ENCODE measurements around the gene RANBP17.
"Not testable (repeated sequence)": the region's sequence is repeated elsewhere in the genome, so short reads cannot be mapped to it uniquely, and the experiment has no call there.

RANBP17 gene

DNA sequence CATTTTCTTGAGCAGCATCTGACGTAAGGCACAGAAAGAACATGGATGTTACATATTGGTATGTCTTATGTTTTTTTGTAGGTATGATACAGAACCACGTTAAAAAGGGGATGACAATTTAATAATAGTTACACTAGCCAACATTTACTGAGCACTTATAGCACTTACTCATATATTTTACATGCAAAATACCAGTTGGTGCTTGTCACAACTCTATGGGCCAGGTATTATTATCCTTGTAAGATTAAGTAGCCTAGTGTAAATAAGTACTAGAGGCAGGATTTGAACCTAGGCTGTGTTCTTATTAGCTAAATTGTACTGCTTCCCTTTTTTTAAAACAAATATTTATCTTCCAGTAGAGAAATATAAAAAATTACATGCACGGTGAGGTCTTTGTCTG lies 83.5 kb downstream of the RANBP17 start:
- no peak for DNase-seq (ENCODE audit: low read depth)

- no peak for DNase-seq (ENCODE audit: low read depth)
Observed at GRCh38 chr5:170960567-170960966, 98.7 kb downstream of the RANBP17 start.

- DNase-seq (ENCODE audit: low read depth): no peak
Observed at GRCh38 chr5:170963521-170963920, 101.7 kb downstream of the RANBP17 start.

DNA sequence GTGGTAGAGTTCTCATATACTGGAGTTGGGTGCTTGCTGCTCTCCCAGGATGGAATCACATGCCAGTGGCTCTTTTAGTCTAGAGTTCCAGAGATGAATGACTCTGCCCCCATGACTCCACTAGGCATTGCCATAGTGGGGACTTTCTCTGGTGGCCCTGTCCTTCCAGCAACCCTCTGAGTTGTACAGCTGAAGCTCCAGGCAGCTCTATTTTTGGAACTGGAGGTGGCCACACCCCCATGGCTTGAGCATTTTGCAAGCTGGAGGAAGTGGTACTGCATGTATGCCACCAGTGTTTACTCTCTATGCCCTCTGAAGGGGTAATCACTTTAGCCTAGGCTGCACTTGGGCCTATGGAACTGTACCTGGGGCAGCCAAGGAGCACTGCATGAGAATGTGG lies 112.6 kb downstream of the RANBP17 start:
- DNase-seq (ENCODE audit: low read depth): no peak

DNA sequence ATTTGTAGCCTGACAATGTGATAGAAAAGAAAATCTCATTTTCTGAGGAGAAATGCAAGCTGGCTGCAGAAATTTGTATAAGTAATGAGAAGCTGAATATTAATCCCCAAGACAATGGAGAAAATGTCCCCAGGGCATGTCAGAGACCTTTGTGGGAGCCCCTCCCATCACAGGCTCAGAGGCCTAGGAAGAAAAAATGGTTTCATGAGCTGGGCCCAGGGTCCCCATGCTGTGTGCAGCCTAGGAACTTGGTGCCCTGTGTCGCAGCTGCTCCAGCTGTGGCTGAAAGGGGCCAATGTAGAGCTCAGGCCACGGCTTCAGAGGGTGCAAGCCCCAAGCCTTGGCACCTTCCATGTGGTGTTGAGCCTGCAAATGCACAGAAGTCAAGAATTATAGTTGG lies 118.4 kb downstream of the RANBP17 start:
- not testable (repeated sequence) for DNase-seq (ENCODE audit: low read depth)

DNA sequence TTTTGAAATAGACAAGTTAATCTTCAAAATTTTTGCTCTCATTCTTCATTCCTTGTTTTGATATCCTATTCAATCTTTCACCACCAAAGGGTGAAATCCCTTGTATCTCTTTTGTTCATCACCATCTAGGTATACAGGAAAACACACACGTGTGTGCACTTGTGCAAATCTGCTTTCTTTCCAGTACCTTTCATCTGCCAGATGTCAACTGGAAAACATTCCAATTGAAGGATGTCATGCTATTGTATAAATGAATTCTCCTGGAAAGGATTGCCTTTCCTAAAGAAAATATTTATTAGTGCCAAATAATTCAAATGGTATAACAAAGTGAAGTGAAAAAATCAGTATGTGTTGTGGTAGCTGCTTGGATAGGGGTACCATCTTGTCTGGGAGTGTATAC lies 123.7 kb downstream of the RANBP17 start:
- no peak for DNase-seq (ENCODE audit: low read depth)

GRCh38 chr5:170986598-170986997 lies 124.8 kb downstream of the RANBP17 start:
- DNase-seq (ENCODE audit: low read depth): no peak

DNA sequence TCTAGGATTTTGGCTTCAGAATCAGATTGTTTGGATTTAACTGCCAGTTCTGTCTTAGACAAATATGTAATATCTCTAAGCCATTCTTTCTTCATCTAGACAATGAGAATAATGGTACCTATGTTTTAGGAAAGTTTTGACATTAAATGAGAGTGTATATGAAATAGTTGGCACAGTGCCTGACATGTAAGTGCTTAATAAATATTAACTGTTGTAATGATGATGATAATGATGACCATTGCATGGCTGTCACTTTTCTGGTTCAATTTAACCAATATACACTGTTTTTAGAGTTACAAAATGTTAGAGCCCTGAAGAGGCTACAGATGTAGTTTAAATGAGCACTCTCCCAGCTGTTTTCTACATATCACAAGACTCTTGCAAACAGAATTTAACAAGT lies 131.7 kb downstream of the RANBP17 start:
- DNase-seq (ENCODE audit: low read depth): no peak

- no peak for DNase-seq (ENCODE audit: low read depth)
Observed at GRCh38 chr5:171010086-171010485, 148.3 kb downstream of the RANBP17 start.

DNA sequence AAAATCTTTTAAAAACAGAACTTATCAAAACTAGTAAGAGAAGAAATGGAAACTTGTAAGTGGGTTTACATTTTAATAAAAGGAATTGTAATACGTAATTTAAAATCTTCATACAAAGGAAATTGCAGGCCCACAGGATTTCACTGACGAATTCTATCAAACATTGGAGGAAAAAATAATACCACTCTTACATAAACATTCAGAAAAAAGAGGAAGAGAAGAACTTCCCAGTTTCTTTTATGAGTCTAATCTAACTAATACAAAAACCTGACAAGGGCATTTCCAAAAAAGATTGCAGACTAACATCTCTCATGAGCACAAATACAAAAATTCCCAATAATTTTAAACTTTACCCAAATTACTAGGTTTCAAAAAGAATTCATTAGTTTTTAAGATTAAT lies 149.0 kb downstream of the RANBP17 start:
- no peak for DNase-seq (ENCODE audit: low read depth)

DNA sequence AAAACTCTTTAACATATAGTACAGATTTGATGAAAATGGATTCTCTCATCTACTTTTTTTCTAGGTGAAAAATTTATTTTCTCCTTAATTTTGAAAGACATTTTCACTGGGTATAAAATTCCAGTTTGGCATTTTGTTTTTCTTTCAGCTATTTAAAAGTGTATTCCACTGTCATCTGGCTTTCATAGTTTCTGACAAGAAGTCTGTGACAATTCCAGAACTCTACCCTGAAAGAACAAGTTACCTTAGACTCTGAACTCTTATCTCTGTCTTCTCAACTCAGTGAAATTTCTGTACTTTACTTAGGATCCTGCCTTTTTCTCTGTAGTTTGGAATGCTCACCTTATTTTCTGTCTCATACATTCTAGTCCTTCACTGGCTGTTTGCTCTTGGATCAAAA lies 161.7 kb downstream of the RANBP17 start:
- no peak for DNase-seq (ENCODE audit: low read depth)

DNA sequence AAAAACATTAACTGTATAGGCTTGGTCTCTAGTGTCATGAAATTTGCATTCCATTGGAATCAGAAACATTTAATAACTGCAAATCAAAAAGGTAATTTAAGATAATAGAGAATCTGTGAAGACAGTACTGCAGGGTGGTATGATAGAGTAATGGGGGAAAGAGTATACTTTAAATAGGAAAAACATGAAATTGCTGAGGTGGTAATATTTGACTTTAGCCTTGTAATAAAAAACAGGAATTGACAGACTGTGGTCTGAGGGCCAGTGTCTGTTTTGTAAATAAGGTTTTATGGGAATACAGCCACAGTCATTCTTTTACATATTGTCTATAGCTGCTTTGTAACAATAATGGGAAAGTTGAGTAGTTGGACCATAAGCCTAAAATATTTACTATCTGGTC lies 162.3 kb downstream of the RANBP17 start:
- no peak for DNase-seq (ENCODE audit: low read depth)

- DNase-seq (ENCODE audit: low read depth): no peak
Observed at GRCh38 chr5:171029401-171029800, 167.6 kb downstream of the RANBP17 start.

- no peak for DNase-seq (ENCODE audit: low read depth)
Observed at GRCh38 chr5:171031977-171032376, 170.2 kb downstream of the RANBP17 start.

DNA sequence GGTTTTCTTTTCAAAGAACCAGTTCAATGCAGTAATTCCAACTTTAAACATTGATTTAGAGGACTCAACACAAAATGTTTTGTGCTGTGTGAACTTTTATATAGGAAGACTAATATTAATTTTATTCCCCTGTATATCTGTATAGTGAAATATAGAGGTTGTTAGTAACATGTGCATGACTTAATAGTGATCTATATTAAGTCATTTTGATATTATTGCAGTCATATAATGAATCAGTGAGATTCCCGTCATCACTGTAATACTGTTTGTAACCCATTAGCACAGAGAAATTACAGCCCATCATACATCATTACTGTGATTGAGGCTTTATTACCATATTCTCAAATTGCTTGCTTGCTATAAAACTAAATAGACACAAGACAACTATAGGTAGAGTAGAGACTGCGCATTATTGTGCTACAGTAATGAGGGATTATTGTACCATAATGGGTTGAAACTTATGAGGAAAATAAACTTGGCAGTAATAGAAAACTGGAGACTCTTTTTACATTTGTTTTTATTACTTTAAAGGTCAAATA lies 170.7 kb downstream of the RANBP17 start:
- DNase-seq (ENCODE audit: low read depth): no peak

DNA sequence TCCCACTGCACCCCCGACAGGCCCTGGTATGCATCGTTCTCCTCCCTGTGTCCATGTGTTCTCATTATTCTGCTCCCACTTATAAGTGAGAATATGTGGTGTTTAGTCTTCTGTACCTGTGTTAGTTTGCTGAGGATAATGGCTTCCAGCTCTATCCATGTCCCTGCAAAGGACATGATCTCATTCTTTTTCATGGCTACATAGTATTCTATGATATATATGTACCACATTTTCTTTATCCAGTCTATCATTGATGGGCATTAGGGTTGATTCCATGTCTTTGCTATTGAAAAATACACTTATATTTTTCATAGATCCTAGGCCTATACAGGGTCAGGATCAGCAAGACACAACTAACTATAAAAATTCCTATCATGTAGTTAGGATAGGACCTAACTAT lies 180.1 kb downstream of the RANBP17 start:
- not testable (repeated sequence) for DNase-seq (ENCODE audit: low read depth)

DNA sequence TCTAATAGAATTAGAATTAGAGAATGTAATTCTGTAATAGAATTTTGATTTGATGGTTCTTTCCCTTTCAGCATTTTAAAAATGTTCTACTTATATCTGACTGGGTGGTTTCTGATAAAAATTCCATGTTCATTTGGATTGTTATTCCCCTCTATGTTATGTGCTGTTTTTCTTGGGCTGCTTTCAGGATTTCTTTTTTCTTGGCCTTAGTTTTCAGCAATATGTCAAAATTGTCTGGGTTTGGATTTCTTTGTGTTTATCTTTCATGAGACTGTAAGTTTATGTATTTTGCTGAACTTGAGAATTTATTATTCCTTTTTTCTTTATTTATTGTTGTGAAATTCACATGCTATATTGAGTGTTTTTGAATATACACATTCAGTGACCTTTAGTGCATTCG lies 189.1 kb downstream of the RANBP17 start:
- no peak for DNase-seq (ENCODE audit: low read depth)

GRCh38 chr5:171055875-171056454 lies 194.1 kb downstream of the RANBP17 start:
- DNase-seq (ENCODE audit: low read depth): no peak

DNA sequence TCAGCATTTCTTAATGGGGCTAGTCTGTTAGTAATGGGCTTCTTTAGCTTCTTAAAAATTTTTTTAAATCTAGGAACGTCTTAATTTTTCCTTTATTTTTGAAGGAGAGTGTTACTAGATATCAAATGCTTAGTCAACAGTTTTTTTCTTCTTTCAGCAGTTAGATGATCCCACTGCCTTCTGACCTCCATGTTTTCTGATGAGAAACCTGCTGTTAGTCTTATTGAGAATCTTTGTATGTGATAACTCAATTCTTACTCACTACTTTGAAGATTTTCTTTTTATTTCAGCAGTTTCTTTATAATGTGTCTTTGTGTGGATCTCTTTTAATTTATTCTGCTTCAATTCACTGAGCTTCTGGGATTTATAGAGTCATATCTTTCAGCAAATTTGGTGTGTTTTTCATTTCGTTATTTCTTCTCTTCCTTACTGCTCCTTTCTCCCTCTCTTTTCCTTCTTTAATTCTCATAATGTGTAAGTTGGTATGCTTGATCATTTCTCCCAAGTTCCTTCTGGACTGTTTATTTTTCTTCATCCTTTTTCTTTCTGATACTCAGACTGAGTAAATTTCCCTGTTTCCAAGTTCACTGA lies 205.8 kb downstream of the RANBP17 start:
- no peak for DNase-seq (ENCODE audit: low read depth)

DNA sequence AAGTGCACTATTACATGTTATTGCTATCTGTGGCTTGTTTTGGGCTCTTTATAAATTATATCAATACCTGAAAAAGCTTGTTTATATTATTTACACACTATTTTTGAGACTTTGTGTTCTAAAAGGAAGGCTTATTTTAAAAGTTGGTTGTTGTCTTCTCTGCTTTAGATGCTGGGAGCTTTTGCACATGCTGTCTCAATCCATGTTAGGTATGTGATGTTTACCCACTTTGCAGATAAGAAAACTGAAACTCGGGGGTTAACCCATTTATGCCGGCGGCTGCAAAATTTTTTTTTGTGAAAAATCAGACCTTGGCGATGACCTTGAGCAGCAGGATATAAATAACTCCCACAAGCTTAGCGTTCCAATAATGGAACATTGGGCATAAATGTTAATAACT lies 212.9 kb downstream of the RANBP17 start:
- no peak for DNase-seq (ENCODE audit: low read depth)

GRCh38 chr5:171080186-171080938 lies 218.5 kb downstream of the RANBP17 start:
- no peak for DNase-seq (ENCODE audit: low read depth)

- DNase-seq (ENCODE audit: low read depth): no peak
Observed at GRCh38 chr5:171081319-171081718, 219.5 kb downstream of the RANBP17 start.

DNA sequence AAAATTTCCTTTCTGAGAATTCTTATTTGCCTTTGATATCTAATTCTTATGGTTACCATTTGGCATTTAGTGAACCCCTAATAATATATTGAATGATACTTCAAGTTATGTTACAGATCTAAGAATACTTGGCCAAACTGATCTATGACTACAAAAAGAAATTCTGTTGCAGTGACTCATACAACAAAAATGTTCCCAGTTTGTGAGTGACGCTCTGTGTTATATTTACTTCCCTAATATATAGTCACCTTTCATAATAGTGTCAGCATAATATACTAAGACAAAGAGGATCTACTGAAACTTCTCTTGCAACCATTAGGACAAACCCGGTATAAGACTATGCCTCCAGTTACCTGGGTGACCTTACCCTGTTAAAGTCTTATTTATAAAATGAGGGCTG lies 230.4 kb downstream of the RANBP17 start:
- no peak for DNase-seq (ENCODE audit: low read depth)
